ENCODE measurements around the gene LUC7L3.

Gene LUC7L3

GRCh38 chr17:50687200-50688066 lies 32.0 kb upstream of the LUC7L3 start:
- no peaks in the 10 kb centered on the region for H3K27me3 ChIP-seq (ENCODE audit: low read depth, low read length)
- no peaks in the 10 kb centered on the region for H3K36me3 ChIP-seq (ENCODE audit: control insufficient read depth in 1 of 2, insufficient read depth in 2 of 2, low read length in 2 of 2)
- peaks cover 18 to 42% of the 10 kb centered on the region in 2 donors for H3K4me1 ChIP-seq (ENCODE audit: control insufficient read depth in 1 of 2, insufficient read depth in 2 of 2, low read length in 2 of 2)
- H3K4me3 ChIP-seq (ENCODE audit: low read depth in 1 of 2, low read length in 2 of 2), result no peak overlapping the region
- no peaks in the 10 kb centered on the region for H3K9me3 ChIP-seq (ENCODE audit: control insufficient read depth in 1 of 2, low read length in 2 of 2)
- H3K27ac ChIP-seq (ENCODE audit: low read length), result peak overlapping the region; percentile 72

- no peak overlapping the region for H3K27ac ChIP-seq (ENCODE audit: low read length)
- no peaks in the 10 kb centered on the region for H3K36me3 ChIP-seq (ENCODE audit: control insufficient read depth in 1 of 2, insufficient read depth in 2 of 2, low read length in 2 of 2)
- H3K4me1 ChIP-seq (ENCODE audit: control insufficient read depth in 1 of 2, insufficient read depth in 2 of 2, low read length in 2 of 2), result peaks cover 23 to 50% of the 10 kb centered on the region in 2 donors
- H3K27me3 ChIP-seq (ENCODE audit: low read depth, low read length), result no peaks in the 10 kb centered on the region
- H3K4me3 ChIP-seq (ENCODE audit: low read depth in 1 of 2, low read length in 2 of 2), result no peak overlapping the region
- no peaks in the 10 kb centered on the region for H3K9me3 ChIP-seq (ENCODE audit: control insufficient read depth in 1 of 2, low read length in 2 of 2)
Observed at GRCh38 chr17:50688245-50688644, 31.2 kb upstream of the LUC7L3 start.

- Histone ChIP-seq H3K36me3 (ENCODE audit: control insufficient read depth in 1 of 2, insufficient read depth in 2 of 2, low read length in 2 of 2) (peaks cover 0 to 2% of the 10 kb centered on the region in 2 donors), H3K27ac (ENCODE audit: low read length) (peak overlapping the region; percentile 36), H3K4me3 (ENCODE audit: low read depth in 1 of 2, low read length in 2 of 2) (no peak overlapping the region), H3K27me3 (ENCODE audit: low read depth, low read length) (no peaks in the 10 kb centered on the region), H3K4me1 (ENCODE audit: control insufficient read depth in 1 of 2, insufficient read depth in 2 of 2, low read length in 2 of 2) (peaks cover 23 to 54% of the 10 kb centered on the region in 2 donors), H3K9me3 (ENCODE audit: control insufficient read depth in 1 of 2, low read length in 2 of 2) (no peaks in the 10 kb centered on the region)
Observed at GRCh38 chr17:50689251-50689650, 30.2 kb upstream of the LUC7L3 start.

GRCh38 chr17:50689956-50690886 lies 29.2 kb upstream of the LUC7L3 start:
- peaks cover 2 to 5% of the 10 kb centered on the region in 2 donors for H3K36me3 ChIP-seq (ENCODE audit: control insufficient read depth in 1 of 2, insufficient read depth in 2 of 2, low read length in 2 of 2)
- no peaks in the 10 kb centered on the region for H3K9me3 ChIP-seq (ENCODE audit: control insufficient read depth in 1 of 2, low read length in 2 of 2)
- peak overlapping the region; percentile 81 for H3K27ac ChIP-seq (ENCODE audit: low read length)
- H3K27me3 ChIP-seq (ENCODE audit: low read depth, low read length), result no peaks in the 10 kb centered on the region
- H3K4me1 ChIP-seq (ENCODE audit: control insufficient read depth in 1 of 2, insufficient read depth in 2 of 2, low read length in 2 of 2), result peaks cover 23 to 59% of the 10 kb centered on the region in 2 donors
- no peak overlapping the region for H3K4me3 ChIP-seq (ENCODE audit: low read depth in 1 of 2, low read length in 2 of 2)

GRCh38 chr17:50690887-50691549 lies 28.4 kb upstream of the LUC7L3 start:
- peaks cover 23 to 62% of the 10 kb centered on the region in 2 donors for H3K4me1 ChIP-seq (ENCODE audit: control insufficient read depth in 1 of 2, insufficient read depth in 2 of 2, low read length in 2 of 2)
- H3K27ac ChIP-seq (ENCODE audit: low read length), result peak overlapping the region; percentile 81

GRCh38 chr17:50691550-50692447 lies 27.6 kb upstream of the LUC7L3 start:
- H3K27me3 ChIP-seq (ENCODE audit: low read depth, low read length), result no peaks in the 10 kb centered on the region
- H3K27ac ChIP-seq (ENCODE audit: low read length), result peak overlapping the region; percentile 81
- H3K4me3 ChIP-seq (ENCODE audit: low read depth in 1 of 2, low read length in 2 of 2), result no peak overlapping the region
- no peaks in the 10 kb centered on the region for H3K9me3 ChIP-seq (ENCODE audit: control insufficient read depth in 1 of 2, low read length in 2 of 2)
- peaks cover 23 to 62% of the 10 kb centered on the region in 2 donors for H3K4me1 ChIP-seq (ENCODE audit: control insufficient read depth in 1 of 2, insufficient read depth in 2 of 2, low read length in 2 of 2)
- H3K36me3 ChIP-seq (ENCODE audit: control insufficient read depth in 1 of 2, insufficient read depth in 2 of 2, low read length in 2 of 2), result peaks cover 18 to 21% of the 10 kb centered on the region in 2 donors

More at GRCh38 chr17:50690887-50691549, 28.4 kb upstream of the LUC7L3 start:
- Histone ChIP-seq H3K27me3 (ENCODE audit: low read depth, low read length) (no peaks in the 10 kb centered on the region), H3K4me3 (ENCODE audit: low read depth in 1 of 2, low read length in 2 of 2) (no peak overlapping the region), H3K36me3 (ENCODE audit: control insufficient read depth in 1 of 2, insufficient read depth in 2 of 2, low read length in 2 of 2) (peaks cover 10 to 13% of the 10 kb centered on the region in 2 donors), H3K9me3 (ENCODE audit: control insufficient read depth in 1 of 2, low read length in 2 of 2) (no peaks in the 10 kb centered on the region)

GRCh38 chr17:50692448-50693035 lies 26.9 kb upstream of the LUC7L3 start:
- Histone ChIP-seq H3K4me1 (ENCODE audit: control insufficient read depth in 1 of 2, insufficient read depth in 2 of 2, low read length in 2 of 2) (peaks cover 19 to 55% of the 10 kb centered on the region in 2 donors), H3K27me3 (ENCODE audit: low read depth, low read length) (no peaks in the 10 kb centered on the region), H3K9me3 (ENCODE audit: control insufficient read depth in 1 of 2, low read length in 2 of 2) (no peaks in the 10 kb centered on the region), H3K27ac (ENCODE audit: low read length) (peak overlapping the region; percentile 81), H3K36me3 (ENCODE audit: control insufficient read depth in 1 of 2, insufficient read depth in 2 of 2, low read length in 2 of 2) (peaks cover 25 to 28% of the 10 kb centered on the region in 2 donors), H3K4me3 (ENCODE audit: low read depth in 1 of 2, low read length in 2 of 2) (no peak overlapping the region)

GRCh38 chr17:50693036-50693682 lies 26.2 kb upstream of the LUC7L3 start:
- Histone ChIP-seq H3K4me1 (ENCODE audit: control insufficient read depth in 1 of 2, insufficient read depth in 2 of 2, low read length in 2 of 2) (peaks cover 18 to 53% of the 10 kb centered on the region in 2 donors), H3K27ac (ENCODE audit: low read length) (peak overlapping the region; percentile 81), H3K36me3 (ENCODE audit: control insufficient read depth in 1 of 2, insufficient read depth in 2 of 2, low read length in 2 of 2) (peaks cover 30% of the 10 kb centered on the region in 2 donors), H3K27me3 (ENCODE audit: low read depth, low read length) (no peaks in the 10 kb centered on the region), H3K9me3 (ENCODE audit: control insufficient read depth in 1 of 2, low read length in 2 of 2) (no peaks in the 10 kb centered on the region), H3K4me3 (ENCODE audit: low read depth in 1 of 2, low read length in 2 of 2) (no peak overlapping the region)

GRCh38 chr17:50696365-50696879 lies 23.0 kb upstream of the LUC7L3 start:
- H3K27ac ChIP-seq (ENCODE audit: low read length), result no peak overlapping the region
- peaks cover 12 to 30% of the 10 kb centered on the region in 2 donors for H3K4me1 ChIP-seq (ENCODE audit: control insufficient read depth in 1 of 2, insufficient read depth in 2 of 2, low read length in 2 of 2)
- H3K36me3 ChIP-seq (ENCODE audit: control insufficient read depth in 1 of 2, insufficient read depth in 2 of 2, low read length in 2 of 2), result peaks cover 39 to 51% of the 10 kb centered on the region in 2 donors
- H3K4me3 ChIP-seq (ENCODE audit: low read depth in 1 of 2, low read length in 2 of 2), result no peak overlapping the region
- H3K27me3 ChIP-seq (ENCODE audit: low read depth, low read length), result no peaks in the 10 kb centered on the region
- H3K9me3 ChIP-seq (ENCODE audit: control insufficient read depth in 1 of 2, low read length in 2 of 2), result no peaks in the 10 kb centered on the region
